SU-DHL-6 (cell line): ENCODE results near the gene MBOAT1.

Experiments used
- CTCF ChIP-seq: fragments of 200-600 bp; sonication (generic); IDR thresholded peaks from one replicate; pipeline ENCODE4 v1.5.1; 2017; ENCODE audit warnings: antibody characterized with exemption, mild to moderate bottlenecking, low read length, moderate library complexity; ENCODE audit not compliant: insufficient read depth, poor library complexity, severe bottlenecking
- EZH2phosphoT487 ChIP-seq: fragments of 200-600 bp; sonication (generic), shearing (Covaris generic); conservative IDR thresholded peaks from 2 replicates; pipeline ENCODE4 v1.6.1; 2018; ENCODE audit warnings: mild to moderate bottlenecking, antibody characterized with exemption, low read length, moderate library complexity, mixed read lengths

GRCh38 chr6:20229881-20230280 is 17.6 kb upstream of the MBOAT1 start:
- TF ChIP-seq CTCF = no peak
- TF ChIP-seq EZH2phosphoT487 = no peak
